Right lobe of liver (tissue), 6 donors: ENCODE measurements around the gene GAREM2. TPM values are rescaled to one million over a fixed set of nuclear protein-coding genes. Genes with fewer than 3 reads are reported as not detected.
A peak's percentile ranks its signal among the peaks of the same experiment; 100 is the strongest.

ENCODE experiments used
- ATAC-seq, 4 donors: fragments of 200-7000 bp; cut with Tn5 transposase; one replicate each; pipeline ENCODE4 v1.9.1; 2020; ENCODE audit warnings: mild to moderate bottlenecking in 4 of 4, moderate library complexity in 4 of 4
- DNase-seq, 3 donors: peaks; one replicate each; pipeline ENCODE4 v3.0.0-alpha.2; 2020
- H3K27ac ChIP-seq, 3 donors: fragments of 200-600 bp; one replicate each; pipeline ENCODE4 v1.8.0; 2022
- H3K27me3 ChIP-seq, 2 donors: fragments of 200-600 bp; one replicate each; pipeline ENCODE4 v1.8.0; 2022
- H3K36me3 ChIP-seq, 4 donors: fragments of 200-600 bp; sonication (generic) in 1 of 4; one replicate each; pipeline versions ENCODE4 v1.5.1 to v1.8.0; 2017 to 2022; ENCODE audit warnings: control low read depth in 1 of 4
- H3K4me1 ChIP-seq, 4 donors: fragments of 200-600 bp; sonication (generic) in 1 of 4; one replicate each; pipeline versions ENCODE4 v1.5.1 to v1.8.0; 2017 to 2022; ENCODE audit warnings: control low read depth in 1 of 4
- H3K4me3 ChIP-seq, 3 donors: fragments of 200-600 bp; one replicate each; pipeline ENCODE4 v1.8.0; 2022
- H3K9me3 ChIP-seq, 4 donors: fragments of 200-600 bp; sonication (generic) in 1 of 4; one replicate each; pipeline versions ENCODE4 v1.5.1 to v1.8.0; 2017 to 2022; ENCODE audit warnings: control low read depth in 1 of 4
- CTCF ChIP-seq, 4 donors: fragments of 200-600 bp in 3 of 4; fragments of 450-650 bp in 1 of 4; IDR thresholded peaks; one replicate each; pipeline versions ENCODE4 v1.5.1 to v1.8.0; 2016 to 2022; ENCODE audit warnings: antibody characterized with exemption in 4 of 4, mild to moderate bottlenecking in 2 of 4
- POLR2A ChIP-seq: fragments of 450-650 bp; IDR thresholded peaks from one replicate; pipeline ENCODE4 v1.6.1; 2017; ENCODE audit warnings: antibody characterized with exemption, mild to moderate bottlenecking
- WGBS: methylation state at CpG from one replicate; pipeline ENCODE4 v1.1.6; 2018; ENCODE audit warnings: low coverage, low lambda C conversion rate; ENCODE audit not compliant: insufficient coverage; ENCODE audit errors: missing lambda C conversion rate; 5-methylcytosine and 5-hydroxymethylcytosine counted together
- intact Hi-C, 2 donors: fragments of 100-400 bp; cut with DNase I; formaldehyde crosslinking; loops; one replicate each; pipeline versions ENCODE4 v1.11.2 to v1.14.1; 2022
- total RNA-seq, 6 experiments: library from RNA; depleted of rRNA in 2 of 6; stranded (reverse); fragments of >200 nt in 2 of 6; fragmentation: NEBNext Ultra II Directional in 3 of 6; extraction: Animal tissue kit (Norgen Biotek cat#: 25700) in 3 of 6; gene quantifications; one replicate each; pipeline versions ENCODE4 v1.1.0 to v1.2.4, GENCODE V29; 2016 to 2023
- donor health status: DM: no; HTN: yes; CAD: no.
- donor health status: DM: no; HTN: no; CAD: no.
- donor health status: DM: no; HTN: no; CAD: no.
- donor health status: DM: no; HTN: yes; CAD: no.
- donor health status: DM: no; HTN: yes; CAD: no.

The GAREM2 gene
- total RNA-seq, 6 experiments from 2014 or later = 0.11 to 0.34 (median 0.20) TPM; not detected in 1

GRCh38 chr2:26174691-26175465 lies 2.0 kb downstream of the GAREM2 start:
- TF ChIP-seq CTCF (IDR thresholded peaks at IDR 0.05) (no peak), POLR2A (no peak)
- Histone ChIP-seq H3K36me3 (no peaks in the 10 kb centered on the region), H3K27me3 (no peaks in the 10 kb centered on the region), H3K27ac (no peak overlapping the region), H3K9me3 (no peaks in the 10 kb centered on the region), H3K4me3 (no peak overlapping the region), H3K4me1 (peaks cover 0 to 7% (median 0%) of the 10 kb centered on the region in 4 donors)
- intact Hi-C loops = no loop called here
- DNase-seq = no peak
- 71% methylated on average over 7 of the region's 10 CpGs for WGBS
- ATAC-seq = no peak

- TF ChIP-seq POLR2A = no peak
- TF ChIP-seq CTCF (IDR thresholded peaks at IDR 0.05) = no peak
- no peaks in the 10 kb centered on the region for H3K9me3 ChIP-seq
- intact Hi-C loops = no loop called here
- WGBS = 57% methylated on average over 3 of the region's 15 CpGs
- no peak overlapping the region for H3K4me3 ChIP-seq
- DNase-seq (peak in 1 of 3 donors; percentile 39), ATAC-seq (no peak)
- no peak overlapping the region for H3K27ac ChIP-seq
- peaks cover 0 to 7% (median 0%) of the 10 kb centered on the region in 4 donors for H3K4me1 ChIP-seq
- H3K36me3 ChIP-seq = no peaks in the 10 kb centered on the region
- no peaks in the 10 kb centered on the region for H3K27me3 ChIP-seq
Measured at GRCh38 chr2:26175466-26176278, 2.8 kb downstream of the GAREM2 start.

- intact Hi-C loops = no loop called here
- Histone ChIP-seq H3K27ac (no peak overlapping the region), H3K4me3 (no peak overlapping the region), H3K36me3 (no peaks in the 10 kb centered on the region), H3K27me3 (no peaks in the 10 kb centered on the region), H3K9me3 (no peaks in the 10 kb centered on the region), H3K4me1 (peaks cover 0 to 7% (median 0%) of the 10 kb centered on the region in 4 donors)
- 89% methylated on average over 9 of the region's 11 CpGs for WGBS
- DNase-seq (peak in 1 of 3 donors; percentile 31), ATAC-seq (no peak)
- no peak for TF ChIP-seq POLR2A
- no peak for TF ChIP-seq CTCF (IDR thresholded peaks at IDR 0.05)
Measured at GRCh38 chr2:26176279-26176615, 3.4 kb downstream of the GAREM2 start.

GRCh38 chr2:26177122-26177521 lies 4.2 kb downstream of the GAREM2 start:
- Histone ChIP-seq H3K4me3 (no peak overlapping the region), H3K27me3 (no peaks in the 10 kb centered on the region), H3K9me3 (no peaks in the 10 kb centered on the region), H3K4me1 (peaks cover 0 to 7% (median 0%) of the 10 kb centered on the region in 4 donors), H3K27ac (no peak overlapping the region), H3K36me3 (no peaks in the 10 kb centered on the region)
- DNase-seq (no peak), ATAC-seq (no peak)
- intact Hi-C loops = no loop called here
- WGBS = 94% methylated on average over 3 of the region's 7 CpGs
- TF ChIP-seq CTCF (IDR thresholded peaks at IDR 0.05) (no peak), POLR2A (no peak)
